Activated naive CD8-positive, alpha-beta T cell (primary cell): Measurements from ENCODE around the gene YBEY.

Experiments
- H3K27ac Mint-ChIP-seq: one replicate; pipeline ENCODE4 v1.8.0; 2021; ENCODE audit warnings: mixed read lengths
- H3K27me3 Mint-ChIP-seq: one replicate; pipeline ENCODE4 v1.8.0; 2021; ENCODE audit warnings: mixed read lengths
- H3K36me3 Mint-ChIP-seq: one replicate; pipeline ENCODE4 v1.8.0; 2021; ENCODE audit warnings: mixed read lengths
- H3K4me1 Mint-ChIP-seq: one replicate; pipeline ENCODE4 v1.8.0; 2021; ENCODE audit warnings: low read depth, mixed read lengths
- H3K4me3 Mint-ChIP-seq: one replicate; pipeline ENCODE4 v1.8.0; 2021; ENCODE audit warnings: mild to moderate bottlenecking, mixed read lengths
- H3K9me3 Mint-ChIP-seq: one replicate; pipeline ENCODE4 v1.8.0; 2021; ENCODE audit warnings: low read depth, mixed read lengths

Gene YBEY

GRCh38 chr21:46284733-46285132 lies 1.4 kb upstream of the YBEY start:
- H3K36me3 Mint-ChIP-seq, result peaks cover 4% of the 10 kb centered on the region
- peaks cover 52% of the 10 kb centered on the region for H3K4me1 Mint-ChIP-seq
- H3K27ac Mint-ChIP-seq, result peak overlapping the region; percentile 85
- H3K27me3 Mint-ChIP-seq, result no peaks in the 10 kb centered on the region
- H3K4me3 Mint-ChIP-seq, result peak overlapping the region; percentile 95
- no peaks in the 10 kb centered on the region for H3K9me3 Mint-ChIP-seq

GRCh38 chr21:46285206-46285661 lies 908 bp upstream of the YBEY start, which contains the start of gene MCM3AP:
MCM3AP (minus strand) TSS chr21:46285611; CDS start chr21:46285286, 325 bp downstream.
- Mint-ChIP-seq H3K9me3 (no peaks in the 10 kb centered on the region), H3K4me3 (peak within 1 kb of the TSS; percentile 99), H3K36me3 (peaks cover 4% of the 10 kb centered on the region)

GRCh38 chr21:46286648-46287002 lies 483 bp downstream of the YBEY start:
- Mint-ChIP-seq H3K27ac (peak overlapping the region; percentile 99), H3K4me3 (peak overlapping the region; percentile 99), H3K27me3 (no peaks in the 10 kb centered on the region), H3K4me1 (peaks cover 43% of the 10 kb centered on the region), H3K36me3 (peaks cover 7% of the 10 kb centered on the region), H3K9me3 (no peaks in the 10 kb centered on the region)

More at GRCh38 chr21:46285206-46285661, 908 bp upstream of the YBEY start, which contains the start of gene MCM3AP:
- Mint-ChIP-seq H3K27me3 (no peaks in the 10 kb centered on the region), H3K4me1 (peaks cover 50% of the 10 kb centered on the region), H3K27ac (peak within 1 kb of the TSS; percentile 99)

- peak overlapping the region; percentile 99 for H3K4me3 Mint-ChIP-seq
Observed at GRCh38 chr21:46287541-46287940, 1.4 kb downstream of the YBEY start.

GRCh38 chr21:46289655-46290179 lies 3.6 kb downstream of the YBEY start:
- Mint-ChIP-seq H3K9me3 (no peaks in the 10 kb centered on the region), H3K36me3 (peaks cover 3% of the 10 kb centered on the region), H3K27ac (no peak overlapping the region), H3K4me1 (peaks cover 25% of the 10 kb centered on the region), H3K27me3 (no peaks in the 10 kb centered on the region), H3K4me3 (no peak overlapping the region)

More at GRCh38 chr21:46287541-46287940, 1.4 kb downstream of the YBEY start:
- H3K27ac Mint-ChIP-seq, result no peak overlapping the region
- no peaks in the 10 kb centered on the region for H3K9me3 Mint-ChIP-seq
- H3K4me1 Mint-ChIP-seq, result peaks cover 42% of the 10 kb centered on the region
- H3K27me3 Mint-ChIP-seq, result no peaks in the 10 kb centered on the region
- peaks cover 7% of the 10 kb centered on the region for H3K36me3 Mint-ChIP-seq

- Mint-ChIP-seq H3K4me1 (peaks cover 19% of the 10 kb centered on the region), H3K36me3 (peaks cover 3% of the 10 kb centered on the region), H3K27ac (no peak overlapping the region), H3K4me3 (no peak overlapping the region), H3K9me3 (no peaks in the 10 kb centered on the region), H3K27me3 (no peaks in the 10 kb centered on the region)
Observed at GRCh38 chr21:46291561-46291960, 5.4 kb downstream of the YBEY start.

GRCh38 chr21:46294647-46295176 lies 8.6 kb downstream of the YBEY start:
- peaks cover 5% of the 10 kb centered on the region for H3K36me3 Mint-ChIP-seq
- no peaks in the 10 kb centered on the region for H3K27me3 Mint-ChIP-seq
- H3K4me3 Mint-ChIP-seq, result no peak overlapping the region
- H3K27ac Mint-ChIP-seq, result no peak overlapping the region
- H3K9me3 Mint-ChIP-seq, result no peaks in the 10 kb centered on the region
- H3K4me1 Mint-ChIP-seq, result peaks cover 9% of the 10 kb centered on the region

- H3K4me1 Mint-ChIP-seq, result peaks cover 7% of the 10 kb centered on the region
- H3K9me3 Mint-ChIP-seq, result no peaks in the 10 kb centered on the region
- no peak overlapping the region for H3K4me3 Mint-ChIP-seq
- H3K27ac Mint-ChIP-seq, result no peak overlapping the region
- peaks cover 5% of the 10 kb centered on the region for H3K36me3 Mint-ChIP-seq
- H3K27me3 Mint-ChIP-seq, result no peaks in the 10 kb centered on the region
Observed at GRCh38 chr21:46295177-46295770, 9.1 kb downstream of the YBEY start.

GRCh38 chr21:46295996-46296752 lies 10.0 kb downstream of the YBEY start:
- peak overlapping the region; percentile 52 for H3K4me3 Mint-ChIP-seq
- H3K27ac Mint-ChIP-seq, result peak overlapping the region; percentile 76
- H3K4me1 Mint-ChIP-seq, result peaks cover 5% of the 10 kb centered on the region
- no peaks in the 10 kb centered on the region for H3K9me3 Mint-ChIP-seq
- peaks cover 4% of the 10 kb centered on the region for H3K36me3 Mint-ChIP-seq
- H3K27me3 Mint-ChIP-seq, result no peaks in the 10 kb centered on the region

- H3K4me1 Mint-ChIP-seq, result peaks cover 4% of the 10 kb centered on the region
- H3K27me3 Mint-ChIP-seq, result no peaks in the 10 kb centered on the region
- peaks cover 2% of the 10 kb centered on the region for H3K36me3 Mint-ChIP-seq
- no peak overlapping the region for H3K27ac Mint-ChIP-seq
- H3K4me3 Mint-ChIP-seq, result peak overlapping the region; percentile 80
- H3K9me3 Mint-ChIP-seq, result no peaks in the 10 kb centered on the region
Observed at GRCh38 chr21:46297338-46298271, 11.5 kb downstream of the YBEY start.

GRCh38 chr21:46299167-46299566 lies 13.0 kb downstream of the YBEY start:
- Mint-ChIP-seq H3K27me3 (no peaks in the 10 kb centered on the region), H3K9me3 (no peaks in the 10 kb centered on the region), H3K27ac (no peak overlapping the region), H3K4me3 (no peak overlapping the region), H3K4me1 (peaks cover 4% of the 10 kb centered on the region), H3K36me3 (peaks cover 2% of the 10 kb centered on the region)

GRCh38 chr21:46301759-46302158 lies 15.6 kb downstream of the YBEY start:
- Mint-ChIP-seq H3K9me3 (no peaks in the 10 kb centered on the region), H3K27me3 (no peaks in the 10 kb centered on the region), H3K27ac (no peak overlapping the region), H3K4me1 (peaks cover 2% of the 10 kb centered on the region), H3K4me3 (no peak overlapping the region), H3K36me3 (peaks cover 7% of the 10 kb centered on the region)

GRCh38 chr21:46304437-46304836 lies 18.3 kb downstream of the YBEY start:
- Mint-ChIP-seq H3K27me3 (no peaks in the 10 kb centered on the region), H3K9me3 (no peaks in the 10 kb centered on the region), H3K4me1 (no peaks in the 10 kb centered on the region), H3K4me3 (no peak overlapping the region), H3K36me3 (peaks cover 8% of the 10 kb centered on the region), H3K27ac (no peak overlapping the region)

GRCh38 chr21:46304955-46305354 lies 18.8 kb downstream of the YBEY start:
- H3K27ac Mint-ChIP-seq, result no peak overlapping the region
- peaks cover 8% of the 10 kb centered on the region for H3K36me3 Mint-ChIP-seq
- no peaks in the 10 kb centered on the region for H3K4me1 Mint-ChIP-seq
- no peaks in the 10 kb centered on the region for H3K27me3 Mint-ChIP-seq
- no peaks in the 10 kb centered on the region for H3K9me3 Mint-ChIP-seq
- H3K4me3 Mint-ChIP-seq, result no peak overlapping the region
